ENCODE results near the gene F8.

DNA sequence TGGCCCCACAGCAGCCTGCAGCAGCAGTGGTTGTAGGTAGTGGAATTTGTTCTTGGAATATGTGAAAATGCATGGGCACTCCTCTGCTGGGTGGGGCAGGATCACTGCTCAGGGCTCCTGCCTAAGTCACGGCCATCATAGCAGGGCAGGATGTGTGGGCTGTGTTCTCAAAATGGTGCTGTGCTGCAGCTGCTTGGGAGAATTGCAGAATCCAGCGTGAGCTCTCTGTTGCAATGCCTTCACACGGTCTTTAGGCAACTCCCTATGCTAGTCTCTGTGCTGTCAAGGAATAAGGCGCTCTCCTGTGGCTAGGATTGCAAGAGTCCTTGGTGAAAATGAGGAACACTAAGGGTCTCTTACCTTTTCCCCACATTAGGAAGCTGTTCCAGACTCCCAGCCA is 42.9 kb downstream of the F8 start:
- TF ChIP-seq GATAD2B (conservative IDR thresholded peaks at IDR 0.05; ENCODE audit: low read depth) (no peak), BRCA1 (IDR thresholded peaks at IDR 0.05; ENCODE audit: low read depth, low read length) (no peak), POLR2A (IDR thresholded peaks at IDR 0.05; ENCODE audit: low read depth, low read length) (no peak), POLR2AphosphoS5 (IDR thresholded peaks at IDR 0.05; ENCODE audit: low read length) (no peak), MEF2A (IDR thresholded peaks at IDR 0.05; ENCODE audit: insufficient read depth, low read depth, low read length) (no peak), SIN3A (IDR thresholded peaks at IDR 0.05; ENCODE audit: low read depth, low read length) (no peak), RFX5 (IDR thresholded peaks at IDR 0.05; ENCODE audit: low read depth, low read length) (no peak), ZNF274 (IDR thresholded peaks at IDR 0.05; ENCODE audit: insufficient read depth, insufficient read length) (no peak)
- TF ChIP-seq, protein P1, sequence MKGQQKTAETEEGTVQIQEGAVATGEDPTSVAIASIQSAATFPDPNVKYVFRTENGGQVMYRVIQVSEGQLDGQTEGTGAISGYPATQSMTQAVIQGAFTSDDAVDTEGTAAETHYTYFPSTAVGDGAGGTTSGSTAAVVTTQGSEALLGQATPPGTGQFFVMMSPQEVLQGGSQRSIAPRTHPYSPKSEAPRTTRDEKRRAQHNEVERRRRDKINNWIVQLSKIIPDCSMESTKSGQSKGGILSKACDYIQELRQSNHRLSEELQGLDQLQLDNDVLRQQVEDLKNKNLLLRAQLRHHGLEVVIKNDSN (IDR thresholded peaks at IDR 0.05; ENCODE audit: borderline replicate concordance, extremely low read length, insufficient read depth, low read depth, low read length), result no peak
- TF ChIP-seq, protein P2, sequence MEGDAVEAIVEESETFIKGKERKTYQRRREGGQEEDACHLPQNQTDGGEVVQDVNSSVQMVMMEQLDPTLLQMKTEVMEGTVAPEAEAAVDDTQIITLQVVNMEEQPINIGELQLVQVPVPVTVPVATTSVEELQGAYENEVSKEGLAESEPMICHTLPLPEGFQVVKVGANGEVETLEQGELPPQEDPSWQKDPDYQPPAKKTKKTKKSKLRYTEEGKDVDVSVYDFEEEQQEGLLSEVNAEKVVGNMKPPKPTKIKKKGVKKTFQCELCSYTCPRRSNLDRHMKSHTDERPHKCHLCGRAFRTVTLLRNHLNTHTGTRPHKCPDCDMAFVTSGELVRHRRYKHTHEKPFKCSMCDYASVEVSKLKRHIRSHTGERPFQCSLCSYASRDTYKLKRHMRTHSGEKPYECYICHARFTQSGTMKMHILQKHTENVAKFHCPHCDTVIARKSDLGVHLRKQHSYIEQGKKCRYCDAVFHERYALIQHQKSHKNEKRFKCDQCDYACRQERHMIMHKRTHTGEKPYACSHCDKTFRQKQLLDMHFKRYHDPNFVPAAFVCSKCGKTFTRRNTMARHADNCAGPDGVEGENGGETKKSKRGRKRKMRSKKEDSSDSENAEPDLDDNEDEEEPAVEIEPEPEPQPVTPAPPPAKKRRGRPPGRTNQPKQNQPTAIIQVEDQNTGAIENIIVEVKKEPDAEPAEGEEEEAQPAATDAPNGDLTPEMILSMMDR (IDR thresholded peaks at IDR 0.05 in 2 of 3, conservative IDR thresholded peaks at IDR 0.05 in 1 of 3; ENCODE audit: control insufficient read depth in 2 of 3, extremely low read depth in 1 of 3, insufficient read depth in 1 of 3, low read depth in 3 of 3, low read length in 3 of 3), result no peak
- TF ChIP-seq, protein P3, sequence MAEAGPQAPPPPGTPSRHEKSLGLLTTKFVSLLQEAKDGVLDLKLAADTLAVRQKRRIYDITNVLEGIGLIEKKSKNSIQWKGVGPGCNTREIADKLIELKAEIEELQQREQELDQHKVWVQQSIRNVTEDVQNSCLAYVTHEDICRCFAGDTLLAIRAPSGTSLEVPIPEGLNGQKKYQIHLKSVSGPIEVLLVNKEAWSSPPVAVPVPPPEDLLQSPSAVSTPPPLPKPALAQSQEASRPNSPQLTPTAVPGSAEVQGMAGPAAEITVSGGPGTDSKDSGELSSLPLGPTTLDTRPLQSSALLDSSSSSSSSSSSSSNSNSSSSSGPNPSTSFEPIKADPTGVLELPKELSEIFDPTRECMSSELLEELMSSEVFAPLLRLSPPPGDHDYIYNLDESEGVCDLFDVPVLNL (IDR thresholded peaks at IDR 0.05; ENCODE audit: low read depth, low read length), result no peak
- TF ChIP-seq, protein P4, sequence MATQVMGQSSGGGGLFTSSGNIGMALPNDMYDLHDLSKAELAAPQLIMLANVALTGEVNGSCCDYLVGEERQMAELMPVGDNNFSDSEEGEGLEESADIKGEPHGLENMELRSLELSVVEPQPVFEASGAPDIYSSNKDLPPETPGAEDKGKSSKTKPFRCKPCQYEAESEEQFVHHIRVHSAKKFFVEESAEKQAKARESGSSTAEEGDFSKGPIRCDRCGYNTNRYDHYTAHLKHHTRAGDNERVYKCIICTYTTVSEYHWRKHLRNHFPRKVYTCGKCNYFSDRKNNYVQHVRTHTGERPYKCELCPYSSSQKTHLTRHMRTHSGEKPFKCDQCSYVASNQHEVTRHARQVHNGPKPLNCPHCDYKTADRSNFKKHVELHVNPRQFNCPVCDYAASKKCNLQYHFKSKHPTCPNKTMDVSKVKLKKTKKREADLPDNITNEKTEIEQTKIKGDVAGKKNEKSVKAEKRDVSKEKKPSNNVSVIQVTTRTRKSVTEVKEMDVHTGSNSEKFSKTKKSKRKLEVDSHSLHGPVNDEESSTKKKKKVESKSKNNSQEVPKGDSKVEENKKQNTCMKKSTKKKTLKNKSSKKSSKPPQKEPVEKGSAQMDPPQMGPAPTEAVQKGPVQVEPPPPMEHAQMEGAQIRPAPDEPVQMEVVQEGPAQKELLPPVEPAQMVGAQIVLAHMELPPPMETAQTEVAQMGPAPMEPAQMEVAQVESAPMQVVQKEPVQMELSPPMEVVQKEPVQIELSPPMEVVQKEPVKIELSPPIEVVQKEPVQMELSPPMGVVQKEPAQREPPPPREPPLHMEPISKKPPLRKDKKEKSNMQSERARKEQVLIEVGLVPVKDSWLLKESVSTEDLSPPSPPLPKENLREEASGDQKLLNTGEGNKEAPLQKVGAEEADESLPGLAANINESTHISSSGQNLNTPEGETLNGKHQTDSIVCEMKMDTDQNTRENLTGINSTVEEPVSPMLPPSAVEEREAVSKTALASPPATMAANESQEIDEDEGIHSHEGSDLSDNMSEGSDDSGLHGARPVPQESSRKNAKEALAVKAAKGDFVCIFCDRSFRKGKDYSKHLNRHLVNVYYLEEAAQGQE (IDR thresholded peaks at IDR 0.05; ENCODE audit: low read depth, low read length), result no peak
